Stimulated activated CD4-positive, alpha-beta T cell treated with anti-CD3 and anti-CD28 coated beads, TNF-alpha, amount 100 ng/mL, for 1 hour (primary cell): ENCODE measurements around the gene SHLD1.
"Not testable (repeated sequence)": the region's sequence is repeated elsewhere in the genome, so short reads cannot be mapped to it uniquely, and the experiment has no call there.

Source experiments
- DNase-seq, 3 donors: peaks; one replicate each; pipeline ENCODE4 v3.0.0-alpha.2; 2020; ENCODE audit warnings: low read depth in 3 of 3, low spot score in 1 of 3

SHLD1 gene

GRCh38 chr20:5735845-5736510 is 14.2 kb upstream of the SHLD1 start:
- DNase-seq: no peak

GRCh38 chr20:5737619-5737953 is 12.6 kb upstream of the SHLD1 start:
- no peak for DNase-seq

GRCh38 chr20:5737966-5738365 is 12.2 kb upstream of the SHLD1 start:
- no peak for DNase-seq

GRCh38 chr20:5740643-5741042 is 9.6 kb upstream of the SHLD1 start:
- DNase-seq: not testable (repeated sequence)

GRCh38 chr20:5741089-5741488 is 9.1 kb upstream of the SHLD1 start:
- no peak for DNase-seq

GRCh38 chr20:5742041-5742440 is 8.2 kb upstream of the SHLD1 start:
- DNase-seq: no peak

GRCh38 chr20:5745416-5746030 is 4.7 kb upstream of the SHLD1 start:
- no peak for DNase-seq

- no peak for DNase-seq
Observed at GRCh38 chr20:5746064-5746463, 4.1 kb upstream of the SHLD1 start.

GRCh38 chr20:5748246-5748645 is 2.0 kb upstream of the SHLD1 start:
- DNase-seq: no peak

- not testable (repeated sequence) for DNase-seq
Observed at GRCh38 chr20:5749512-5749951, 669 bp upstream of the SHLD1 start.

GRCh38 chr20:5751856-5752255 is 1.7 kb downstream of the SHLD1 start:
- no peak for DNase-seq

- DNase-seq: no peak
Observed at GRCh38 chr20:5753814-5754213, 3.6 kb downstream of the SHLD1 start.

- no peak for DNase-seq
Observed at GRCh38 chr20:5757949-5758348, 7.7 kb downstream of the SHLD1 start.

GRCh38 chr20:5766085-5766764 is 16.0 kb downstream of the SHLD1 start:
- DNase-seq: no peak

- no peak for DNase-seq
Observed at GRCh38 chr20:5767493-5768098, 17.4 kb downstream of the SHLD1 start.

GRCh38 chr20:5770231-5770986 is 20.2 kb downstream of the SHLD1 start:
- no peak for DNase-seq

- no peak for DNase-seq
Observed at GRCh38 chr20:5770987-5771318, 20.8 kb downstream of the SHLD1 start.

- DNase-seq: no peak
Observed at GRCh38 chr20:5772704-5773103, 22.5 kb downstream of the SHLD1 start.

GRCh38 chr20:5773589-5773988 is 23.4 kb downstream of the SHLD1 start:
- no peak for DNase-seq

- DNase-seq: no peak
Observed at GRCh38 chr20:5776077-5776476, 25.9 kb downstream of the SHLD1 start.

GRCh38 chr20:5779071-5779900 is 29.1 kb downstream of the SHLD1 start:
- no peak for DNase-seq
